Loucy (cell line): ENCODE measurements around the gene GSTM3.
"Not testable (repeated sequence)": the region's sequence is repeated elsewhere in the genome, so short reads cannot be mapped to it uniquely, and the experiment has no call there.

Experiments
- H2AFZ ChIP-seq: fragments of 200-600 bp; sonication (generic); 2 replicates; pipeline ENCODE4 v1.6.0; 2016; ENCODE audit warnings: antibody characterized with exemption, mild to moderate bottlenecking, low read length, moderate library complexity
- H3F3A ChIP-seq: fragments of 200-600 bp; 2 replicates; pipeline ENCODE4 v1.6.0; 2016; ENCODE audit warnings: antibody characterized with exemption, low read depth, mild to moderate bottlenecking
- H3K27me3 ChIP-seq: fragments of 200-600 bp; sonication (generic); 2 replicates; pipeline ENCODE4 v1.6.1; 2014; ENCODE audit warnings: low read length, mild to moderate bottlenecking; ENCODE audit not compliant: insufficient read depth, poor library complexity, severe bottlenecking
- H3K36me3 ChIP-seq: fragments of 200-600 bp; sonication (generic); 2 replicates; pipeline ENCODE4 v1.6.1; 2016; ENCODE audit warnings: low read length; ENCODE audit not compliant: insufficient read depth
- H3K4me1 ChIP-seq: fragments of 200-600 bp; sonication (generic); 2 replicates; pipeline ENCODE4 v1.5.1; 2014; ENCODE audit warnings: low read length, mild to moderate bottlenecking; ENCODE audit not compliant: insufficient read depth, poor library complexity, severe bottlenecking
- H3K4me2 ChIP-seq: fragments of 200-600 bp; sonication (generic); 2 replicates; pipeline ENCODE4 v1.6.0; 2014; ENCODE audit warnings: antibody characterized with exemption, low read length, low read depth, mild to moderate bottlenecking; ENCODE audit not compliant: poor library complexity, severe bottlenecking
- H3K4me3 ChIP-seq: fragments of 200-600 bp; sonication (generic); 2 replicates; pipeline ENCODE4 v1.5.1; 2014; ENCODE audit warnings: low read length, mild to moderate bottlenecking, mixed read lengths; ENCODE audit not compliant: poor library complexity, severe bottlenecking
- H3K79me2 ChIP-seq: fragments of 200-600 bp; sonication (generic); 2 replicates; pipeline ENCODE4 v1.6.1; 2014; ENCODE audit warnings: low read length; ENCODE audit not compliant: insufficient read depth
- H3K9ac ChIP-seq: fragments of 200-600 bp; sonication (generic); 2 replicates; pipeline ENCODE4 v1.6.0; 2014; ENCODE audit warnings: mild to moderate bottlenecking, low read depth, low read length, moderate library complexity; ENCODE audit not compliant: poor library complexity, severe bottlenecking
- H3K9me2 ChIP-seq: fragments of 200-600 bp; sonication (generic); replicated peaks from 2 replicates; pipeline ENCODE4 v1.6.1; 2016; ENCODE audit warnings: low read depth, low read length, mixed read lengths
- H3K9me3 ChIP-seq: fragments of 200-600 bp; sonication (generic); 2 replicates; pipeline ENCODE4 v1.6.1; 2014; ENCODE audit warnings: mild to moderate bottlenecking, antibody characterized with exemption, low read length, low read depth; ENCODE audit not compliant: insufficient read depth
- H4K20me1 ChIP-seq: fragments of 200-600 bp; sonication (generic); 2 replicates; pipeline ENCODE4 v1.6.0; 2014; ENCODE audit warnings: antibody characterized with exemption, low read length, mild to moderate bottlenecking; ENCODE audit not compliant: insufficient read depth, poor library complexity, severe bottlenecking

GSTM3 gene

GRCh38 chr1:109684777-109685176 lies 56.1 kb downstream of the GSTM3 start:
- H4K20me1 ChIP-seq, H3K4me1 ChIP-seq, H2AFZ ChIP-seq, H3K4me3 ChIP-seq, H3K36me3 ChIP-seq, H3K27me3 ChIP-seq, H3K9ac ChIP-seq, H3F3A ChIP-seq, H3K4me2 ChIP-seq, H3K79me2 ChIP-seq, H3K9me2 ChIP-seq, H3K9me3 ChIP-seq: not testable (repeated sequence)
